ENCODE data around the gene DDX25.

DNA sequence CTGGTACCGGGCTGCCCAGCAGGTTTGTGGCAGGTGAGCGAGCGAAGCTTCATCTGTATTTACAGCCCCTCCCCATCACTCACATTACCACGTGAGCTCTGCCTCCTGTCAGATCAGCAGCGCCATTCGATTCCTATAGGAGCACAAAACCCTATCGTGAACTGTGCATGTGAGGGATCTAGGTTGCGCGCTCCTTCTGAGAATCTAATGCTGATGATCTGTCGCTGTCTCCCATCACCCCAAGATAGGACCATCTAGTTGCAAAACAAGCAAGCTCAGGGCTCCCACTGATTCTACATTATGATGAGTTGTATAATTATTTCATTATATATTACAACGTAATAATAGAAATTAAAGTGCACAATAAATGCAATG, 25.8 kb downstream of the DDX25 start:
- TF ChIP-seq POLR2AphosphoS5 (IDR thresholded peaks at IDR 0.05) (no peak), CTCF (IDR thresholded peaks at IDR 0.05 in 8 of 11, conservative IDR thresholded peaks at IDR 0.05 in 3 of 11) (no peak), POLR2A (IDR thresholded peaks at IDR 0.05) (no peak)
